Gastrocnemius medialis (tissue), 4 donors: Measurements from ENCODE around the gene PRG3. TPM values are rescaled to one million over a fixed set of nuclear protein-coding genes. Genes with fewer than 3 reads are reported as not detected.
A peak's percentile ranks its signal among the peaks of the same experiment; 100 is the strongest.

Source experiments
- ATAC-seq, 2 donors: fragments of 150-250 bp; one replicate each; pipeline ENCODE4 v1.9.1; 2016
- DNase-seq, 2 donors: peaks; one replicate each; pipeline ENCODE4 v3.0.0-alpha.2; 2019
- H3K27ac ChIP-seq, 4 donors: fragments of 200-600 bp; sonication (generic); 1 replicate in 1 of 4; 2 replicates in 3 of 4; pipeline ENCODE4 v1.5.1; 2016 to 2018; ENCODE audit warnings: mild to moderate bottlenecking in 2 of 4, moderate library complexity in 1 of 4
- H3K27me3 ChIP-seq, 3 donors: fragments of 200-600 bp; sonication (generic) in 2 of 3; 1 replicate in 1 of 3; 2 replicates in 2 of 3; pipeline versions ENCODE4 v1.5.1 to v1.6.0; 2016 to 2019; ENCODE audit warnings: mild to moderate bottlenecking in 1 of 3, moderate library complexity in 1 of 3
- H3K36me3 ChIP-seq, 2 donors: fragments of 200-600 bp; sonication (generic) in 1 of 2; one replicate each; pipeline ENCODE4 v1.5.1; 2017 to 2018
- H3K4me1 ChIP-seq, 2 donors: fragments of 200-600 bp; sonication (generic) in 1 of 2; one replicate each; pipeline ENCODE4 v1.5.1; 2016 to 2017; ENCODE audit warnings: mild to moderate bottlenecking in 2 of 2
- H3K4me3 ChIP-seq, 4 donors: fragments of 200-600 bp; sonication (generic) in 3 of 4; 1 replicate in 1 of 4; 2 replicates in 3 of 4; pipeline ENCODE4 v1.5.1; 2016 to 2019; ENCODE audit warnings: mild to moderate bottlenecking in 2 of 4
- H3K9me3 ChIP-seq, 3 donors: fragments of 200-600 bp; sonication (generic) in 2 of 3; 1 replicate in 1 of 3; 2 replicates in 2 of 3; pipeline ENCODE4 v1.5.1; 2016 to 2019
- POLR2A ChIP-seq, 2 donors: fragments of 450-650 bp; IDR thresholded peaks; one replicate each; pipeline ENCODE4 v1.6.1; 2017; ENCODE audit warnings: antibody characterized with exemption in 2 of 2, mild to moderate bottlenecking in 2 of 2, moderate library complexity in 2 of 2
- in situ Hi-C, 4 donors: fragments of 200-750 bp; cut with MboI; loops; one replicate each; pipeline versions ENCODE4 v1.15.0 to v1.8.0; 2017; ENCODE audit warnings: low sequenced_read_pairs in 4 of 4
- intact Hi-C: fragments of 100-400 bp; cut with DNase I; formaldehyde crosslinking; loops from one replicate; pipeline ENCODE4 v1.15.1; 2023; ENCODE audit warnings: low total_unique reads
- total RNA-seq, 4 donors: library from RNA; depleted of rRNA; stranded (reverse); fragments of >200 nt; gene quantifications; one replicate each; pipeline versions ENCODE4 v1.1.0 to v1.2.3, GENCODE V29; 2016
- TF ChIP-seq, protein P1 (sequence below), 5 experiments: fragments of 450-650 bp in 3 of 5; fragments of 200-600 bp in 2 of 5; sonication (generic) in 2 of 5; IDR thresholded peaks in 4 of 5; conservative IDR thresholded peaks in 1 of 5; 1 replicate in 4 of 5; 2 replicates in 1 of 5; pipeline ENCODE4 v1.5.1; 2016 to 2019; ENCODE audit warnings: antibody characterized with exemption in 5 of 5, mild to moderate bottlenecking in 3 of 5, moderate library complexity in 3 of 5

Gene PRG3
- total RNA-seq, 4 donors from 2014 or later: not detected

DNA sequence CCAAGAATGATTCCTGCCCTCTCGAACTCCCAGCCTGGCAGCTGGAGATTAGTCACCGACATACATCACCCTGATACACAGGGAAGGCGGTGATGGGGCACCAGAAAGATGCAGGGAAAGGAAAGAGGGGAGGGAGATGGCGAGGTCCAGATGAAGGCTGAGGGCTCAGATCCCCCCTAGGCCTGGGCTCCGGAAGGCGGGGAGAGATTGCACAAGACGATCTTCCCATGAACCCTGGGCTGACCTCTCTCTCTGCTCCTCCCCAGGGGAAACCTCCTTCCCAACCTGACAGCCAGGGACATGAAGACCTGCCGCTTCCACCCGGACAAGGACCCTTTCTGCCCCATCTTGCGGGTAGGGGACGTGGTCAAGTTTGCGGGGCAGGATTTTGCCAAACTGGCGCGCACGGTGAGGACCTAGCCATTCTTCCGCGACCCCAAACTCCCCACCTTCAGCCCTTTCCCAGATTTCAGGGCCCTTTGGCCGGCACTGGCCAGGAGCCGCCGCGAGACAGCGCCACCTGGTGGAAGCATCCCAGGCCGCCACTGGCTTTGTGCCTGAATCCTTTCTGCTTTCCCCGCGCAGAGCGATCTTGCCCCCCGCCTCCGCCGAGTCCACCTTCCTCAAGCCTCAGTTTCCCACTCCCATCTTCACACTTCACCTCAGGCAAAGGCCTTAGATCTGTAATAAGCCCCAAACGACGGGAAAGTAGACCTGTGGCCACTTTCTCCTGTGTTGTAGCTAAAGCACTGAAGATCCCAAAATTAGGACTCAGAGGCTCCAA is 31.3 kb downstream of the PRG3 start:
- in situ Hi-C loops (loop anchor here (10.0 to 25.0 kb wide), 8 partner anchors 112 to 512 kb away; partner anchors contain the start of genes YPEL4 (in 3 of the 4), APLNR (in 1 of the 4), BTBD18 (in 1 of the 4) and CTNND1 (in 1 of the 4)), intact Hi-C loops (loop anchor here (5.0 to 10.0 kb wide), 6 partner anchors 108 to 505 kb away; no protein-coding TSS in a partner anchor)
- Histone ChIP-seq H3K9me3 (no peaks in the 10 kb centered on the region), H3K4me3 (peak overlapping the region in 1 of 4 donors; percentile 0), H3K4me1 (no peaks in the 10 kb centered on the region), H3K27me3 (no peaks in the 10 kb centered on the region), H3K36me3 (no peaks in the 10 kb centered on the region), H3K27ac (peak overlapping the region in 3 of 4 donors; percentile 19 to 49 (median 48))
- ATAC-seq (peak; percentile 61 to 63), DNase-seq (peak; percentile 28 to 48)
- no peak for TF ChIP-seq POLR2A (IDR thresholded peaks at IDR 0.05)
- TF ChIP-seq, protein P1, sequence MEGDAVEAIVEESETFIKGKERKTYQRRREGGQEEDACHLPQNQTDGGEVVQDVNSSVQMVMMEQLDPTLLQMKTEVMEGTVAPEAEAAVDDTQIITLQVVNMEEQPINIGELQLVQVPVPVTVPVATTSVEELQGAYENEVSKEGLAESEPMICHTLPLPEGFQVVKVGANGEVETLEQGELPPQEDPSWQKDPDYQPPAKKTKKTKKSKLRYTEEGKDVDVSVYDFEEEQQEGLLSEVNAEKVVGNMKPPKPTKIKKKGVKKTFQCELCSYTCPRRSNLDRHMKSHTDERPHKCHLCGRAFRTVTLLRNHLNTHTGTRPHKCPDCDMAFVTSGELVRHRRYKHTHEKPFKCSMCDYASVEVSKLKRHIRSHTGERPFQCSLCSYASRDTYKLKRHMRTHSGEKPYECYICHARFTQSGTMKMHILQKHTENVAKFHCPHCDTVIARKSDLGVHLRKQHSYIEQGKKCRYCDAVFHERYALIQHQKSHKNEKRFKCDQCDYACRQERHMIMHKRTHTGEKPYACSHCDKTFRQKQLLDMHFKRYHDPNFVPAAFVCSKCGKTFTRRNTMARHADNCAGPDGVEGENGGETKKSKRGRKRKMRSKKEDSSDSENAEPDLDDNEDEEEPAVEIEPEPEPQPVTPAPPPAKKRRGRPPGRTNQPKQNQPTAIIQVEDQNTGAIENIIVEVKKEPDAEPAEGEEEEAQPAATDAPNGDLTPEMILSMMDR (IDR thresholded peaks at IDR 0.05 in 4 of 5, conservative IDR thresholded peaks at IDR 0.05 in 1 of 5): peak; percentile 63 to 90 (median 86)

DNA sequence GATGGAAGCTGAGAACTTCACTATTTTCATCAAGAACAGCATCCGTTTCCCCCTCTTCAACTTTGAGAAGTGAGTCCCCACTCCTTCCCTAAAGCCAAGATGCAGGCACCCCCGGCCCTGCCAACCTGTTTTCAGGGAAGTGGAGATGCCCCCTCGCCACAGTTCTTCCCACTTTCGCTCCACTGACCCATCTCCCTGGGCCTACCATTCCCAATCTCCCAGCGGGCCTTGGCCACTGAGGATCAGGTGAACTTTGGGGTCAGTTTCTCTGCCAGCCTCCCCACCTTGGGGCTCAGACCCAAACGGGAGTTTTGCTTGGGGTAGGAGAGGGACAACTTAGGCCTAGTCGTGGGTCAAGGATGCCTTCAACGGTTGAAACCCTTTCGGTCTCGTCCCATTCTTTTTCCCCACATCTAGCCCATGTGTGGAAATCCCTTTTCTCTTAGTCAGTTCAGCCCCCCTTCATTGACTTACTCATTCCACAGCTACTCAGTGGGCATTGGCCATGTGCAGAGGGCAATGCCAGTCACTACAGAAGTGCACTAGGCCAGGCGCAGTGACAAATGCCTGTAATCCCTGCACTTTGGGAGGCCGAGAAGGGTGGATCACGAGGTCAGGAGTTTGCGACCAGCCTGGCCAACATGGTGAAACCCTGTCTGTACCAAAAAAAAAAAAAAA is 32.2 kb downstream of the PRG3 start:
- peak overlapping the region in 3 of 4 donors; percentile 19 to 49 (median 27) for H3K27ac ChIP-seq
- intact Hi-C loops: loop anchor here (5.0 to 10.0 kb wide), 5 partner anchors 109 to 504 kb away; no protein-coding TSS in a partner anchor

DNA sequence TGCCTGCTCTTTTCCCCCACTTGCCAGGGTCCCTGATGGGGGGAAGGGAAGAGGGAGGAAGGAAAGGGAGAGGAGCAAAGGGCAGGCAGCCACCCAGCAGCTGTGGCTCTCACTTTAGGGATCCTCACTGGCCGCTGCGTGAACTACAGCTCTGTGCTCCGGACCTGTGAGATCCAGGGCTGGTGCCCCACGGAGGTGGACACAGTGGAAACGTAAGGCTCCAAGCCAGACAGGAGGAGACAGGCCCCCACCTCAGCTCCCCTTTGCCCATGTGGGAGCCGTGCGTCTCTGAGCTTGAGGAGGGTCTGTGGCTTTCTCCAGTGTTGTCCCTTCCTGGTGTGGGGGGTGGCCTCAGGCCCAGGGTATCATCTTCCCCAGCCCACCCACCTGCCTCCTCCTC is 32.9 kb downstream of the PRG3 start:
- in situ Hi-C loops (loop anchor here (10.0 to 25.0 kb wide), 6 partner anchors 111 to 414 kb away; partner anchors contain the start of genes YPEL4 (in 3 of the 4), APLNR (in 1 of the 4), BTBD18 (in 1 of the 4) and CTNND1 (in 1 of the 4)), intact Hi-C loops (loop anchor here (5.0 to 10.0 kb wide), 5 partner anchors 109 to 503 kb away; no protein-coding TSS in a partner anchor)
- Histone ChIP-seq H3K36me3 (no peaks in the 10 kb centered on the region), H3K9me3 (no peaks in the 10 kb centered on the region), H3K27ac (peak overlapping the region in 1 of 4 donors; percentile 27), H3K4me3 (no peak overlapping the region), H3K4me1 (no peaks in the 10 kb centered on the region), H3K27me3 (no peaks in the 10 kb centered on the region)
- TF ChIP-seq POLR2A (IDR thresholded peaks at IDR 0.05): no peak
- TF ChIP-seq, protein P1 (IDR thresholded peaks at IDR 0.05 in 4 of 5, conservative IDR thresholded peaks at IDR 0.05 in 1 of 5): no peak
- ATAC-seq (no peak), DNase-seq (no peak)

More for the DNA sequence above, 32.2 kb downstream of the PRG3 start:
- no peak for DNase-seq
- TF ChIP-seq, protein P1 (IDR thresholded peaks at IDR 0.05 in 4 of 5, conservative IDR thresholded peaks at IDR 0.05 in 1 of 5): no peak
- no peak for TF ChIP-seq POLR2A (IDR thresholded peaks at IDR 0.05)
- Histone ChIP-seq H3K4me1 (no peaks in the 10 kb centered on the region), H3K9me3 (no peaks in the 10 kb centered on the region), H3K27me3 (no peaks in the 10 kb centered on the region), H3K36me3 (no peaks in the 10 kb centered on the region), H3K4me3 (no peak overlapping the region)
- in situ Hi-C loops: loop anchor here (10.0 to 25.0 kb wide), 6 partner anchors 111 to 414 kb away; partner anchors contain the start of genes YPEL4 (in 3 of the 4), APLNR (in 1 of the 4), BTBD18 (in 1 of the 4) and CTNND1 (in 1 of the 4)
- ATAC-seq: no peak

DNA sequence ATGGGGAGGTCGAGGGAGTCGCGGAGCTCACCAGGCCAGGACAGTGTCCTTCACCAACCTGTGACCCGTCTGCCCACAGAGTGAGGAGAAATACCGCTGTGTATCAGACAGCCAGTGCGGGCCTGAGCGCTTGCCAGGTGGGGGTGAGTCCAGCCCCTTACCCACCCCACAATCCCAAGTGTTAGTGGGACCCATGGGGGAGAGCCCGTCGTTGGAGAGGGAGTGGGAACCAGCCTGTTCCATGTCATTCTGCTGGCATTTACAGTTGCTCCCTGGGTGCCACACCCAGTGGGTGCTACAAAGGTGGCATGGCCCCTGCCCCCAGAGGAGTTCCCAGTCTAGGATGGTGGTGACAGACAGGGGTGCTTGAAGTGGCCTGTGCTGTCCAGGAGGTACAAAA is 33.6 kb downstream of the PRG3 start:
- intact Hi-C loops (loop anchor here (5.0 to 10.0 kb wide), 5 partner anchors 110 to 503 kb away; no protein-coding TSS in a partner anchor), in situ Hi-C loops (loop anchor here (10.0 to 25.0 kb wide), 6 partner anchors 110 to 415 kb away; partner anchors contain the start of genes YPEL4 (in 3 of the 4), APLNR (in 1 of the 4), BTBD18 (in 1 of the 4) and CTNND1 (in 1 of the 4))
- TF ChIP-seq, protein P1 (IDR thresholded peaks at IDR 0.05 in 4 of 5, conservative IDR thresholded peaks at IDR 0.05 in 1 of 5): no peak
- no peak for TF ChIP-seq POLR2A (IDR thresholded peaks at IDR 0.05)
- ATAC-seq: no peak
- Histone ChIP-seq H3K27me3 (no peaks in the 10 kb centered on the region), H3K36me3 (no peaks in the 10 kb centered on the region), H3K27ac (no peak overlapping the region), H3K4me1 (no peaks in the 10 kb centered on the region), H3K4me3 (no peak overlapping the region), H3K9me3 (no peaks in the 10 kb centered on the region)
- no peak for DNase-seq
